Coronary artery (tissue), 2 donors: ENCODE results near the gene PSMB11.

Experiments used
- DNase-seq: peaks from one replicate; pipeline ENCODE4 v3.0.0-alpha.2; 2017; ENCODE audit warnings: low spot score
- H3K27ac ChIP-seq, 2 donors: fragments of 200-600 bp; sonication (generic); one replicate each; pipeline ENCODE4 v1.5.1; 2016 to 2019
- H3K4me3 ChIP-seq: fragments of 200-600 bp; sonication (generic); 2 replicates; pipeline ENCODE4 v1.5.1; 2016; ENCODE audit warnings: mild to moderate bottlenecking, moderate library complexity
- TF ChIP-seq, protein P1 (sequence below): fragments of 200-600 bp; sonication (generic); IDR thresholded peaks from one replicate; pipeline ENCODE4 v1.5.1; 2019; ENCODE audit warnings: antibody characterized with exemption

The PSMB11 gene

DNA sequence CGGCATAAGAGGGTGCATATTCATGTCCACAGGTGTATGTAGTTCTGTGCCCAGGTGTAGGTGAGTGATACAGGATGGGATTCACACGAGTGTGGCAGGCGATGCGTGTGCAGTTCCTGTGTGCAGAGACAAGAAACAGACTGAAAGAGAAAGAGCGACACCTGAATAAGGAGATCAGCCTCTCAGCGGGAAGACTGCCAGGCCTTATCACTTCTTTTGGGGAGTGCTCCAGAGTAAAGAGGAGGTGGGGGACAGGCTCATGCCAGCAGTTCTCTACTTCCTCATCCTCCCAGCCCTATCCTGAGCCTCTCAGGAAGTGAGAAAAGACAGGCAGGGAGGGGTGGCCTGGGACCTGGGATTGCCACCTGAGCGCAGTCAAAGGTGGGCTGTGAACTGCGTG, 2.8 kb downstream of the PSMB11 start:
- no peak for DNase-seq
- TF ChIP-seq, protein P1, sequence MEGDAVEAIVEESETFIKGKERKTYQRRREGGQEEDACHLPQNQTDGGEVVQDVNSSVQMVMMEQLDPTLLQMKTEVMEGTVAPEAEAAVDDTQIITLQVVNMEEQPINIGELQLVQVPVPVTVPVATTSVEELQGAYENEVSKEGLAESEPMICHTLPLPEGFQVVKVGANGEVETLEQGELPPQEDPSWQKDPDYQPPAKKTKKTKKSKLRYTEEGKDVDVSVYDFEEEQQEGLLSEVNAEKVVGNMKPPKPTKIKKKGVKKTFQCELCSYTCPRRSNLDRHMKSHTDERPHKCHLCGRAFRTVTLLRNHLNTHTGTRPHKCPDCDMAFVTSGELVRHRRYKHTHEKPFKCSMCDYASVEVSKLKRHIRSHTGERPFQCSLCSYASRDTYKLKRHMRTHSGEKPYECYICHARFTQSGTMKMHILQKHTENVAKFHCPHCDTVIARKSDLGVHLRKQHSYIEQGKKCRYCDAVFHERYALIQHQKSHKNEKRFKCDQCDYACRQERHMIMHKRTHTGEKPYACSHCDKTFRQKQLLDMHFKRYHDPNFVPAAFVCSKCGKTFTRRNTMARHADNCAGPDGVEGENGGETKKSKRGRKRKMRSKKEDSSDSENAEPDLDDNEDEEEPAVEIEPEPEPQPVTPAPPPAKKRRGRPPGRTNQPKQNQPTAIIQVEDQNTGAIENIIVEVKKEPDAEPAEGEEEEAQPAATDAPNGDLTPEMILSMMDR = no peak
- no peak overlapping the region for H3K27ac ChIP-seq
- H3K4me3 ChIP-seq = no peak overlapping the region

DNA sequence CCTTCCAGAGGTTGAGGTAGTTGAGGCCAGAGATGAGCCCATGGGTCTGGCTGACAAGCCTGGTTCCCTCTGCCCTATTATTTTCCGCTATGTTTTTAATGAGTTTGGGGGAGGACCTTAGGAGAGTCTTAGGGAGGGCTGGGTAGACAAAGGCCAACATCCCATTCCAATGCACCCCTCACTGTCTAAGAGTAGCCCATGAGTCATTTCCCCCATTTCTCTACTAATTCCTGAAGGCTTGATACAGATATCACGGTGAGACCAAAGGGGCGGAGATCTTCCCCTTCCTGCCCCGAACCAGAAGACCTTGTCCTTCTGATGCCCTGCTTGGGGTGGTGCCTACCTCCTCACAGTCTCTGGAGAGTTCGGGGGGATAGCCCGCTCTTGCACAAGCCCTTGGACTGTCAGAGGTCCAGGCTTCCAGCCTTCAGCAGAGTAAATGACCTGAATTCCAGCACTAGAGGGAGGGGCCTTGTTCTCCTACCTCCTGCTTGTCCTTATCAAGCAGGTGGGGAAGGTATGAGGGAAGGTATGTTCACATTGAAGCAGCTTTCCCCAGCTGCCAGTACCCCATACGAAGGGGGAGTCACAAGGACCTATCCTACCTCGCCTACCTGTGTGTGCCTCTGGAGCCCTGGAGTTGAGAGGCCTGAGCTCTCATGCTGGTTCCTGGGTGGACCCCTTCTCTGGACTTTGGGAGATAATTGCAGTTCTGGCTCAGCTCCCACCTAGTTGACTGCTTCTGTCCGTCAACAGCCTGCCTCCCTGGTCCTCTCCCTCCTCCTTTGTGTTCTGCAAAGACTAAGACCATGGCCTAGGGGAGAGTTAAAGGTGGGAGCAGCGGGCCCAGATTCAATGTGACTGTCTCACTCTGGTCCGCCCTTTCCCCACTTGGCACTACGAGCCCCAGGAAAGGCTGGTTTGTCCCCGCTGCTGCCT, 3.7 kb downstream of the PSMB11 start:
- DNase-seq = no peak
- TF ChIP-seq, protein P1 = no peak

DNA sequence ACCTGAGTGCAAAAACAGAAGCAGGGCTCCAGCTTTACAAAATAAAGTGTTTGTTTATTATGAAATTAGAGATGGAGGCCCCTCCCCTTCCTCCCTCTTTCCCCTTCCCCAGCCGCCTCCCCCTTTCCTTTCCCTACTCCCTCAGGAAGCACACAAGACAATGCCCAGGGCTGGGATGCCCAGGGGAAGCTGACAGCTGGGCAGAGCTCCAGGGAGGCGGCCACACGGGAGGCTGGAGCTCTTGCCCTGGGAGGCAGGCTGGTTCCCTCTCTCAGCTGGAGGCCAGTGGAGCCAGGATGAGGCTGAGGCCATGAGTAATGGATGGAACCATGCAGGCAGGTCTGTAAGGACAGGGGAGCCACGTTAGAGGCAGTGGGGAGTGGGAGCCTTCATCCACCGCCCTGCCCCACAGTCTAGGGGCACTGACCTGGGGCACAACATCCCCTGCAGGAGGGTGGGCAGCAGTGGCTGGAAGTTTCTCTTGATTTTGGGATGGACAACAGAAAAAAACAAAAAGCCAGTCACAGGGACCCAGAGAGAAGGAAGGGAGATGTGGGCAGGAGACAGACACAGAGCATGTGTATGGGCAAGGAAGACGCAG, 5.1 kb downstream of the PSMB11 start:
- Histone ChIP-seq H3K4me3 (no peak overlapping the region), H3K27ac (no peak overlapping the region)
- DNase-seq = no peak
- TF ChIP-seq, protein P1 = no peak

More for the DNA sequence above, 3.7 kb downstream of the PSMB11 start:
- H3K27ac ChIP-seq = no peak overlapping the region
- no peak overlapping the region for H3K4me3 ChIP-seq

DNA sequence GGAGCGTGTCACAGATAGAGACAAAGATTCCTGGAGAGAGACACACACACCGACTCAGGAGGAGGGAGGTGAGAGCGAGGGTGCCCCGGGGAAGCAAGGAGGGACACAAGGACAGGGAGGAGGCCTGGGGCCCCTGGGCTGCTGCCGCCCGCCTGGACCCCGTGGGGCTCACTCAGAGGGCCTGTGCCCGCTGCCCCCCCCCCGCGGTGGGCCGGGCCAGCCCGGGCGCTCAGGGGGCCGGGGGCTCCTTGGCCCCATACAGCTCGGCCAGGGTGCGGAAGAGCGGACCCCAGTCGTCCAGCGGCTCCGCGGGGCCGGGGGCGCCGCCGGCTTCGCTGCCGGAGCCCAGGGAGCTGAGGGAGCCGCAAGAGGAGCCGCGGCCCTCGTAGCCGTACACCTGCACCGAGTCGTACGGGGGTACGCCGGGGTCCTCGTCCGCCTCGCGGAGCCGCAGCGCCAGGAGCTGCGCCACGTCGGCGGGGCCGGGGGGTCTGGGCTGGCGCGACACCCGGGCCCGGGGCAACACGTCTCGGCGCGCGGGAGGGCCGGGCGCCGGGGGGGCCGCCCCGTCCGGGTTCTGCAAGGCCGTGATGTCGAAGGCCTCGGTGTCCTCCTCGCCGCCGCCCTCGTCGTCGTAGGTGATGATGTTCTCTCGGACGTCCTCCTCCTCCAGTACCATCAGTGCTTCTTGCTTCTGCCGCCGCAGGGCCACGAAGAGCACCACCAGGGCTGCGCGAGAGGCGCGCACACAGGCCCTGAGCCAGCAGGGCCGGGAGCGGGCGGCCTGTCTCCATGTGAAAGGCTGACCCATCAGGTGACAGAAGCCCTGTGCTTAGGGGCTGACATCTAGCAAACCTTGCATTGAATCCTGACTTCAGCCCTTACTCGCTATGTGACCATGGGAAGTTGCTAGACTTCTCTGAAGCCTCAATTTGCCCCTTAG, 6.0 kb downstream of the PSMB11 start:
- no peak overlapping the region for H3K27ac ChIP-seq
- TF ChIP-seq, protein P1 = no peak
- DNase-seq = no peak
- no peak overlapping the region for H3K4me3 ChIP-seq

DNA sequence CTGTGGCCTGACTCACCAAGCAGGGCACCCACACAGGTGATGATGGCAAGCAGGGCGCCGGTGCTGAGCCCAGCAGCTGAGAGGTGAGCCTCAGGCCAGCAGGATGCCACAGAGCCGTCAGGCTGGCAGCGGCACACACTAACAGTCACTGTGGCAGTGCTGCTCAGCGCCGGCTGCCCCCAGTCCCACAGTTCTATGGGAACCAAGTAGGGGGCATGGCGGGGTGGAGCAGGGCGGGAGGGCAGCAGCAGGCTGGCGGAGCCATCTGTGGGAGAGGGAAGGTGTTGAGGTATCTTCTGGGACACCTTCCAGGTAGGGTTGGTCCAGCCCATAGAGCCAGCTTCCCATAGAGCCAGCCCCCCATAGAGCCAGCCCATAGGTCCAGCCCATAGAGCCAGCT, 7.0 kb downstream of the PSMB11 start:
- Histone ChIP-seq H3K27ac (no peak overlapping the region), H3K4me3 (no peak overlapping the region)
- TF ChIP-seq, protein P1 = no peak
- no peak for DNase-seq

DNA sequence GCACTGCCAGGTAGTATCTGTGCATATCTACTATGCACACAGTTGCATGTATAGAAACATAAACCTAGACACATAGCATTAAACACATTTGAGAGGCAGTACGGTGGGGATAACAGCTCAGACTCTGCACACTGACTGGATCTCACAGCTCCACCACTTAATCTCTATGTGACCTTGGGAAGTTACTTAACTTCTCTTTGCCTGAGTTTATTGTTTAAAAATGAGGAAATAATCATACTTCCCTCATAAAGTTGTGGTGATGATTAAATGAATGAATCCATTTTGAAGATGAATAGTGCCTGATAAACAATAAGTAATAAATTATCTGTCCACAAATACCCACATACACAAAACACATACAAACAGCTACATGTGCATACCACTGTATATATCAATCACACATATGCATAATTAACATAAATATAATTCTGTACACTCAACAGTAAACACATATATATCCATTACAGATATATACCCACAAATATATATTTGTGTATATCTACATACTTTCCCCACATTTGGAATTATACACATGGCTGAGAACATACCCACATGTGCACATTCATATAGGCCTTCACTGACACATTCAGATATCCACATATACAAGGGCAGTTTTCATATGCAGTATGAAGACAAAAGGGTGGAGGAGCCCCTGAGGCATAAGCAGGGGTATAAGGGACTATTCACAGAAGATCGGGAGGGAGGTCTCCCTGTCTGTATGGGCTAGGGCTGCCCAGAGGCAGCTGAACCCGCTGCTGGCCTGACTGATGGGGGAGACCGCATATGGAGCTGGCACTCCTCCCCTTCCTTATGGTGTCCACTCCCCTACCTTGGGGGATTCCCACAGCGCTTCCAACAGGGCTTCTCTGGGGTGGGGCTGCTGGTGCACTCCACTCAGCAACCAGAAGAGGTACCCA, 9.4 kb downstream of the PSMB11 start:
- Histone ChIP-seq H3K27ac (no peak overlapping the region), H3K4me3 (no peak overlapping the region)
- no peak for DNase-seq
- TF ChIP-seq, protein P1 = no peak
